Measurements from ENCODE around the gene PRXL2C. TPM values are rescaled to one million over a fixed set of nuclear protein-coding genes. Genes with fewer than 3 reads are reported as not detected.
"Not testable (repeated sequence)": the region's sequence is repeated elsewhere in the genome, so short reads cannot be mapped to it uniquely, and the experiment has no call there.

Gene PRXL2C
- total and polyA plus RNA-seq, 2 experiments from 2014 or later, result 13.7 to 23.6 TPM

DNA sequence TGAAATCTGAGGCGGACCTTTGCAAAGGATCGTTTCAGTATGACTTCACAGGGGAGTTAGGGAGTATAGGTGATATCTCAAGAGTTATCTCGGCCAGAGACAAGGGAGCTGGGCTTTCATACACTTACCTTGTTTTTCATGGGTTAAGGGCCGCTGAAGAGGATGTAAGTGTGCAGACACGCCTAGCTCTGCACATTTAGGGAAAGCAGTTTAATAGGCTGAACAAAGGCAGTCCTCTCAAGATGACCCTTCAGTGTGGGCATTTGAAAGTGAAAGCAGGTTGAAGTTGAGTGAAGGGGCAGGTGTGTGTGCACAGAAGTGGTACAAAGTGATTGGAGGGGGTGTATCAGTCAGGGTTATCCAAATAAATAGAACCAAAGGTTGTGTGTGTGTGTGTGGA is 33.1 kb upstream of the PRXL2C start:
- H3F3A ChIP-seq (ENCODE audit: insufficient read depth), result 0 out of 2 replicates have a peak, but pooled peaks cover 4% of the 10 kb centered on the region
- no peak overlapping the region for H2AFZ ChIP-seq
- H3K4me3 ChIP-seq, result no peak overlapping the region
- no peaks in the 10 kb centered on the region for H3K27me3 ChIP-seq (replicated peaks; ENCODE audit: insufficient read depth)
- H4K20me1 ChIP-seq (ENCODE audit: insufficient read depth), result no peaks in the 10 kb centered on the region
- no peak overlapping the region for H3K9ac ChIP-seq
- H3K79me2 ChIP-seq (ENCODE audit: insufficient read depth), result no peaks in the 10 kb centered on the region
- whole genome bisulfite sequencing, 2 experiments (ENCODE audit: low coverage in 1 of 2, low lambda C conversion rate in 2 of 2, missing lambda C conversion rate in 2 of 2), result 80 to 81% methylated on average over 5 of the region's 5 CpGs
- no peak for TF ChIP-seq EZH2 (IDR thresholded peaks at IDR 0.05; ENCODE audit: insufficient read depth, poor library complexity, severe bottlenecking)
- H3K4me2 ChIP-seq (ENCODE audit: unreplicated experiment), result no peak overlapping the region
- no peaks in the 10 kb centered on the region for H3K9me3 ChIP-seq (ENCODE audit: low read depth)
- H3K4me1 ChIP-seq (ENCODE audit: insufficient read depth), result no peaks in the 10 kb centered on the region
- H3K27ac ChIP-seq, result no peak overlapping the region
- in situ Hi-C loops (cut with MboI), result no loop called here
- no peaks in the 10 kb centered on the region for H3K36me3 ChIP-seq (ENCODE audit: low read depth)
- DNase-seq, result no peak
- no peaks in the 10 kb centered on the region for H3K9me2 ChIP-seq (ENCODE audit: insufficient read depth)

DNA sequence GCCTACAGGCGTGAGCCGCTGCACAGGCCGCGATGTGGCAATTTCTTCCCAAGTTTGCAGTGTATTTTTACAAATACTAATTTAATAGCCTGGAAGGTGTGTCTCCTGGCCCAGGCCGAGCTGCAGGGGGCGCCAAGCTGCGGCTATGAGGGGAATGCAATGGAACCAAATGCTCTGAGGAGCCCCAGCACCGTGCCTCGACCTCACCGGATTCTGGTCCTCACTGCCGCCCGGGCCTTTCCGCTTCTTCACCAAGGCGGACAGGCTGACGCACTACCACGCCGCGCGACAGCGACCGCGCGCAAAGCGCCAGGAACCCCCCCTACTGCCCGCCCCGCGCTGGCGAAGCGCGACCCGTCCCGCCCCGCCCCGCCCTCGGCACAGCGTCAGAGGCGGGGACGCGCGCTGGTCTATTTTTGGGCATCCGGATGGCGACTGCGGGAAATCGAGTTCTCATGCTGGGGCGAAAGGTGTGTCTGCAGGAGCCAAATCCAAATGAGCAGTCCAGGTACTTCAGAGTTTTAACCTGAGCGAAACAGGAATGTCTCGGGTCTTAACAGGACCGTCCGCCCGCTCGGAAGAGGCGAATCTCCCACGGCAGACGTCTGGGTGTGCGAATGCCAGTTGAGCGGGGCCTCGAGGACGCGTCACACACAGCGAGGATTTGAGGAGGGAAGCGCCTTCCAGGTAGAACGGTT is 31.7 kb upstream of the PRXL2C start:
- H3K27ac ChIP-seq, result peak overlapping the region; percentile 22; the same call in 1 of the 2 replicates
- no peak for TF ChIP-seq EZH2phosphoT487 (IDR thresholded peaks at IDR 0.05; ENCODE audit: insufficient read depth, low read depth)
- H3F3A ChIP-seq (ENCODE audit: insufficient read depth), result 0 out of 2 replicates have a peak, but pooled peaks cover 4% of the 10 kb centered on the region
- H3K36me3 ChIP-seq (ENCODE audit: low read depth), result no peaks in the 10 kb centered on the region
- H4K20me1 ChIP-seq (ENCODE audit: insufficient read depth), result no peaks in the 10 kb centered on the region
- H3K4me2 ChIP-seq (ENCODE audit: unreplicated experiment), result peak overlapping the region; percentile 92
- H3K27me3 ChIP-seq (replicated peaks; ENCODE audit: insufficient read depth), result no peaks in the 10 kb centered on the region
- H3K9ac ChIP-seq, result peak overlapping the region; percentile 66
- H2AFZ ChIP-seq, result peak overlapping the region; percentile 92
- H3K4me3 ChIP-seq, result peak overlapping the region; percentile 75
- 5% methylated on average over 48 to 60 of the region's 62 CpGs for WGBS, 2 experiments (ENCODE audit: low coverage in 1 of 2, low lambda C conversion rate in 2 of 2, missing lambda C conversion rate in 2 of 2)
- no peaks in the 10 kb centered on the region for H3K79me2 ChIP-seq (ENCODE audit: insufficient read depth)
- DNase-seq, result peak; percentile 87
- in situ Hi-C loops (cut with MboI), result no loop called here
- H3K4me1 ChIP-seq (ENCODE audit: insufficient read depth), result no peaks in the 10 kb centered on the region
- no peaks in the 10 kb centered on the region for H3K9me2 ChIP-seq (ENCODE audit: insufficient read depth)
- no peaks in the 10 kb centered on the region for H3K9me3 ChIP-seq (ENCODE audit: low read depth)

DNA sequence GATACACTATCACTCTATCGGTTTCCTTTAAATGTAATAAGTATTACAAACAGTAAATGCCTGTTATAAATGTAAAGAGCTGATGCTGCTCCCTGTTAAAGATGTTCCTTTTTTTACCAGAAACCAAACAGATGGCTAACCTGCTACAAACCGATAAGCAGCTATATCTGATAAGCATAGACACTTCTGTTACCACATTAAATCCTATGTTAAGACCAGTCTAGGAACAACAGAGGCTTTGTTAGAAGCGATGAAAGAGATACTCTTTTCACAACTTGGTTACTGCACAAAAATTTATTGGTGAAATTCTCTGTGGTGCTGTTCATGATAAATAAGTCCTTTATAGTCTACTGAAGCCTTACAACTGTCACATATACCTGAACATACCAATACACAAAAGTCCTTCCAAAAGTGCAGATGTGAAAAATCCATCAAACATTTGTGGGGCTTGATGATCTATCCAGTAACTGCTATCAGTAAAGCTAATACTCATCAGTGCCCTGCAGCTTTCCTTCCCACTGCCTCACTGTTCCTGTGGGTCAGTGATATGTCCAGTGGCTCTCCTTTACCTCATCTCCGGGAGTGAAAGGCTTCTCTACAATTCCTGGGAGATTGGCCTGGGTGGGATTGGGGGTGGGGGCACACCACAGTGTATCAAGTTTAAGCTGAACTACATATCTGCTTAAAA is 25.8 kb upstream of the PRXL2C start:
- Histone ChIP-seq H3K36me3 (ENCODE audit: low read depth) (no peaks in the 10 kb centered on the region), H3K27me3 (replicated peaks; ENCODE audit: insufficient read depth) (no peaks in the 10 kb centered on the region), H3K79me2 (ENCODE audit: insufficient read depth) (no peaks in the 10 kb centered on the region), H3K9me2 (ENCODE audit: insufficient read depth) (no peaks in the 10 kb centered on the region), H2AFZ (no peak overlapping the region), H3K9me3 (ENCODE audit: low read depth) (no peaks in the 10 kb centered on the region), H3K4me2 (ENCODE audit: unreplicated experiment) (no peak overlapping the region), H3F3A (ENCODE audit: insufficient read depth) (0 out of 2 replicates have a peak, but pooled peaks cover 1% of the 10 kb centered on the region), H4K20me1 (ENCODE audit: insufficient read depth) (no peaks in the 10 kb centered on the region), H3K4me3 (no peak overlapping the region), H3K4me1 (ENCODE audit: insufficient read depth) (no peaks in the 10 kb centered on the region), H3K9ac (no peak overlapping the region), H3K27ac (no peak overlapping the region)
- in situ Hi-C loops (cut with MboI), result no loop called here
- no peak for DNase-seq
- no peak for TF ChIP-seq EZH2phosphoT487 (IDR thresholded peaks at IDR 0.05; ENCODE audit: insufficient read depth, low read depth)
- TF ChIP-seq EZH2 (IDR thresholded peaks at IDR 0.05; ENCODE audit: insufficient read depth, poor library complexity, severe bottlenecking), result no peak
- 69 to 72% methylated on average over 4 of the region's 4 CpGs for WGBS, 2 experiments (ENCODE audit: low coverage in 1 of 2, low lambda C conversion rate in 2 of 2, missing lambda C conversion rate in 2 of 2)

DNA sequence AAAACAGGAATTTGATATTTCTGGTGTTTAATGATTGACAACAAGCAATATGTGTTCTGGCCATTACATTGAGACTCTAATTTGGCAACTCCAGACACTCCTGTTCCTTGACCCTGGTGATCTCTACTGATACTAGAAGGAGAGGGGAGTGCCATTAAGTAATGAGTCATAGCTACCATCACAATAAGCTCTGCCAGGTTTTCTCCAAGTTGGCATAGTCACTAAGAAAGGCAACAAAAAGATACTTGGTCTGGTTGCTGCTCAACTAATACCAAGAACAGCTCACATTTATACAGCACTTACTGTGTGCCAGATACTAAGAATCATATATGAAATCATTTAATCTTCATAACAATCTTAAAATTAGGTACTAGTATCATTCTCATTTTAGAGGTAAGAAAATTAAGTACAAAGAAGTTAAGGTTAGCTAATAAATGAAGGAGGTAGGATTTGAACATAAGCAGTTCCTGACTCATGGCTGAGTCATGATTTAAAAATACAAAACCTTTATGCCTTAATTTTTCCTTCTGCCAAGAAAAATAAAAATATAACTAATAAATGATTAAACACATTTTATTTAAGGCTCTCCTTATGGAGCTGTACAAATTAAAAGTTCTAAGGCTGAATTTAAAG is 19.9 kb upstream of the PRXL2C start:
- in situ Hi-C loops (cut with MboI), result no loop called here
- Histone ChIP-seq H4K20me1 (ENCODE audit: insufficient read depth) (no peaks in the 10 kb centered on the region), H3K4me1 (ENCODE audit: insufficient read depth) (peaks cover 14% of the 10 kb centered on the region; the same call in 1 of the 2 replicates), H3K9me2 (ENCODE audit: insufficient read depth) (no peaks in the 10 kb centered on the region), H2AFZ (no peak overlapping the region), H3K36me3 (ENCODE audit: low read depth) (no peaks in the 10 kb centered on the region), H3K4me2 (ENCODE audit: unreplicated experiment) (no peak overlapping the region), H3K27ac (no peak overlapping the region), H3K4me3 (no peak overlapping the region), H3F3A (ENCODE audit: insufficient read depth) (peaks cover 17% of the 10 kb centered on the region), H3K9ac (no peak overlapping the region), H3K9me3 (ENCODE audit: low read depth) (no peaks in the 10 kb centered on the region), H3K79me2 (ENCODE audit: insufficient read depth) (no peaks in the 10 kb centered on the region), H3K27me3 (replicated peaks; ENCODE audit: insufficient read depth) (no peaks in the 10 kb centered on the region; the same call in 1 of the 2 replicates)
- peak; percentile 74 for DNase-seq
- TF ChIP-seq EZH2 (IDR thresholded peaks at IDR 0.05; ENCODE audit: insufficient read depth, poor library complexity, severe bottlenecking) (no peak), EZH2phosphoT487 (IDR thresholded peaks at IDR 0.05; ENCODE audit: insufficient read depth, low read depth) (no peak)

DNA sequence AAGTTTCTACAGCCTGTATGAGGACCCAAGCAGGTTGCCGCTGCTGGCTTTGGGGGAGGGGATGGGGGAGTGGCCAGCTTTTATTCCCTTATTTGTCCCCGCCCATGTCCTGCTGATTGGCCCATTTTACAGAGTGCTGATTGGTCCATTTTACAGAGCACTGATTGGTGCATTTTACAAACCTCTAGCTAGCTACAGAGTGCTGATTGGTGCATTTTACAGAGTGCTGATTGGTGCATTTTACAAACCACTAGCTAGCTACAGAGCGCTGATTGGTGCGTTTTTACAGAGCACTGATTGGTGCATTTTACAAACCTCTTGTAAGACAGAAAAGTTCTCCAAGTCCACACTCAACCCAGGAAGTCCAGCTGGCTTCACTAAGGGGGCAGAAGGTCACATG is 18.7 kb upstream of the PRXL2C start:
- H3K4me1 ChIP-seq (ENCODE audit: insufficient read depth), result peaks cover 14% of the 10 kb centered on the region; the same call in 1 of the 2 replicates
- H3K4me2 ChIP-seq (ENCODE audit: unreplicated experiment); H3K9ac ChIP-seq; H4K20me1 ChIP-seq (ENCODE audit: insufficient read depth); H3K27me3 ChIP-seq (replicated peaks; ENCODE audit: insufficient read depth); H3K79me2 ChIP-seq (ENCODE audit: insufficient read depth); H2AFZ ChIP-seq; DNase-seq; H3K4me3 ChIP-seq; in situ Hi-C loops (cut with MboI); H3K27ac ChIP-seq; H3K9me2 ChIP-seq (ENCODE audit: insufficient read depth); H3K9me3 ChIP-seq (ENCODE audit: low read depth); H3K36me3 ChIP-seq (ENCODE audit: low read depth): not testable (repeated sequence)
- H3F3A ChIP-seq (ENCODE audit: insufficient read depth), result peaks cover 17% of the 10 kb centered on the region
- WGBS, 2 experiments (ENCODE audit: low coverage in 1 of 2, low lambda C conversion rate in 2 of 2, missing lambda C conversion rate in 2 of 2), result 73 to 81% methylated on average over 4 of the region's 4 CpGs

Data from GM23248 (cell line).